EL (cell line): Measurements from ENCODE around the gene CHAF1B.
A peak's percentile ranks its signal among the peaks of the same experiment; 100 is the strongest.

Experiments
- DNase-seq: peaks from one replicate; pipeline ENCODE4 v3.0.0-alpha.2; 2016

CHAF1B gene

DNA sequence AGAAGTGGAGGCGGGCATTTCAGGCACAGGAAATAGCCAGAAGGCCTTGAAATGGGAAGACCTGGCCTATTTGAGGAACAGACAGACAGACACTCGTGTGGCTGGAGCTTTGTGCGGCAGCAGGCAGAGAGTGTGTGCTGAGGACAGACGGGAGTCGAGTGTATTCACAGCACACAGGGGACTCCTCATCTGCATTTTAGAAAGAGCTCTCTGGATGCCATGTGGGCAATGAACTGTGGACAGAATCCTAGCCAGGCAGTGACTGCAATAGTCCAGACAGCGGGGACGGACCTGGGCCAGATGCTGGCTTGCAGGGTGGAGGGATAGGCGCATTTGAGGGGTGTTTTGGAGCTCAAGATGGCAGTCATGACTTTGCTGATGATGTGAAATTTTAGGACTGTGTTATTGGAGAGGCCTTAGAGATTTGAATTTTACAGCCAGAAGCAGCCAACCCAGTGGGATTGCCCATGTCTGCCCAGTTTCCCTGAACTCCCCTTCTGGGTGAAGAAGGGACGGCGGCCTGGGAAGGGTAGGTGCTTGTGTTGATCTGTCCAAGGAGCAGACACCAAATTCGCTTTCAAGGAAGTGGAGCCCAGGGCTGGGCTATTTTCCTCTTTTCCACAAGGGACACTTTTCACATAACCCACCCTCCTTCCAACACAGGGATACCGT is 43.7 kb downstream of the CHAF1B start:
- DNase-seq = no peak

DNA sequence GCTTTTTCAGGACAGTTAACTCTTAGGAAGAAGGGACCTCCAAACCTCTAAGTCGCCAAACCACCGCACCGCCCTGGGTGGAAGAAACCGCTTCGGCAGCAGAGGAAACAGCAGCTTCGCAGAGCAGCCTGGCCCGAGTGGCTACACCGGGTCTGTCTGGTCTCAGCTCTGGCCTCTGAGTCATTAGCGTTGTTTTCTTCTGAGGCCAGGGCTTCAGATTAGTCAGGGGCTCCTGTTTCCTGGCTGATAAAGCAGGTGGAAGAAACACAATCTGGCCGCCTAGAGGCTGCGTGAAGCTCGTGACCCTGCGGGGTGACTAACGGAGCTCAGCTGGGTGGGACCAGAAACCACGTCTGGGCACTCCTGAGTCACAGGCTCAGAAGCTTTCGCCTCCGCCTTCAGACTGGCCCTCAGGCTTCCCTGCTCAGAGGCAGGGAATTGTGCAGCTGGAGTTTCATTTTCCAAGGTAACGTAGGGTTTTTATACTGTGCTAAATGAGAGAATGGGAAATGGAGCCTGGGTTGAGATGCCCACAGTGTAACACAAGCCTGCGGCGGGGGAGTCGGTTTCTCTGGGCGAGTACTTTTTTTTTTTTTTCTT is 44.9 kb downstream of the CHAF1B start:
- DNase-seq = peak; percentile 100

DNA sequence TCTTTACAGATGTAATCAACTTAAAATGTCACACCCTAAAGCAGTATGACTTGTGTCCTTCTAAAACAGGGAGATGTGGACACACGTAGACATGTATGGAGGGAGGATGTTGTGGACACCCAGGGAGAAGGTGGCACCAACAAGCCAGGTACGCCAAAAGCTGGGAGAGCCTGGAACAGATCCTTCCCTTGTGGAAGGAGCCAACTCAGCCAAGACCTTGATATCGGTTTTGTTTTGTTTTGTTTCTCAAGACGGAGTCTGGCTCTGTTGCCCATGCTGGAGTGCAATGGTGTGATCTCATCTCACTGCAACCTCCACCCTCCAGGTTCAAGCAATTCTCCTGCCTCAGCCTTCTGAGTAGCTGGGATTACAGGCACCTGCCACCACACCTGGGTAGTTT is 45.6 kb downstream of the CHAF1B start:
- DNase-seq = no peak

DNA sequence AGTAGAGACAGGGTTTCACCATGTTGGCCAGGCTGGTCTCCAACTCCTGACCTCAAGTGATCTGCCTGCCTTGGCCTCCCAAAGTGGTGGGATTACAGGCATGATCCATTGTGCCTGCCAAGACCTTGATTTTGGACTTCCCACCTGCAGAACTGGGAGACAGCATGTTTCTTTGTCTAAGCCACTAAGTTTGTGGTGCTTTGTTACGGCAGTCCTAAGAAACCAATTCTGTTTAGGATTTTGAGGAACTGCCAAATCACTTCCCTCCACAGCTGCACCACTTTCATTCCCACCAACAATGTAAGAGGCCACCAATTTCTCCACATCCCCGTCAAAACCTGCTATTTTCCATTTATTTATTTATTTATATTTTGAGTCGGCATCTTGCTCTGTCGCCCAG is 46.1 kb downstream of the CHAF1B start:
- DNase-seq = no peak

DNA sequence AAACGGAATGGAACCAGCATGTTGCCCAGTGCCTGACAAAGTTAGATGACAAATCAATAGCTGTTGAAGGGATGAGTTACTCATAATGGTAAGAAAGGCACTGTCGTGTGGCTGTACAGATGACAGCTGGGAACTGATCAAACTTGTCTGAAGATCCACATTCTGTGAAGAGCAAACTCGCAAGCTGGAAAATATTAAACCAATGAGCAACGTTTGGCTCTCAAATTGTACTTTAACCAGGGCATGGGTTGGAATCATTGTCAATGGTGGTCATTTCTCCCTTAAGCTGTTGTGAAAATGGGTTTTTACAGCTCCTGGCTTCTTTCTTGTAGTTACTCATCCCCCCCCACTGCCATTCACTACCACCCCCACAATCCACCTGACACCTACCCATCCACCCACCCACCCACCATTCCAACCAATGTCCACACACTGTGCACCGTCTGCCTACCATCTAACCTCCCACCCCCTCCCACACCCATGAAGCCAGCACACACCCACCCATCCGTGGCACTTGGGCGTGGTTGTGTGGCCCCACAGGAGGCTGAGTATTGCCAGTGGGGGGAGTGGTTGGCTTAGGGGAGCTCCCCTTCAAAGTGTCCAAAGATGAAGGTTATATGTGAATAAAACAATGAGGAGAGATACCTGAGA is 48.0 kb downstream of the CHAF1B start:
- no peak for DNase-seq

DNA sequence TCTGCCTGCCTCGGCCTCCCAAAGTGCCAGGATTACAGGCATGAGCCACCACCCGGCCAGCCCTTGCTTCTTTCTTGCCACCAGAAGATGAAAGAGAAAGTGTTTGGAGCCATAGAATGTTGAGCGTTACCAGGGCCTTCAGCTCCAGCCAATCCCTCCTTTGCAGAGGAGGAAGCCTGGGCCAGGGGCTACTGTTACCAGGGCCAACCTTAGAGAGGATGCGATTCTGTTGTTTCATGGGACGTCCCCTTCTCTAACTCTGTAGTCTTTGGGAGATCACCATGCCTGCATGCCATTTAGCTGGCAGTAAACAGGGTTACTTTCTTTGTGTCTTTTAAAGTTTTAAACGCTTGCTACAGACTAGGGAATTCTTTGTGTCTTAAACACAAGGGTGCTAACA is 49.0 kb downstream of the CHAF1B start:
- no peak for DNase-seq

DNA sequence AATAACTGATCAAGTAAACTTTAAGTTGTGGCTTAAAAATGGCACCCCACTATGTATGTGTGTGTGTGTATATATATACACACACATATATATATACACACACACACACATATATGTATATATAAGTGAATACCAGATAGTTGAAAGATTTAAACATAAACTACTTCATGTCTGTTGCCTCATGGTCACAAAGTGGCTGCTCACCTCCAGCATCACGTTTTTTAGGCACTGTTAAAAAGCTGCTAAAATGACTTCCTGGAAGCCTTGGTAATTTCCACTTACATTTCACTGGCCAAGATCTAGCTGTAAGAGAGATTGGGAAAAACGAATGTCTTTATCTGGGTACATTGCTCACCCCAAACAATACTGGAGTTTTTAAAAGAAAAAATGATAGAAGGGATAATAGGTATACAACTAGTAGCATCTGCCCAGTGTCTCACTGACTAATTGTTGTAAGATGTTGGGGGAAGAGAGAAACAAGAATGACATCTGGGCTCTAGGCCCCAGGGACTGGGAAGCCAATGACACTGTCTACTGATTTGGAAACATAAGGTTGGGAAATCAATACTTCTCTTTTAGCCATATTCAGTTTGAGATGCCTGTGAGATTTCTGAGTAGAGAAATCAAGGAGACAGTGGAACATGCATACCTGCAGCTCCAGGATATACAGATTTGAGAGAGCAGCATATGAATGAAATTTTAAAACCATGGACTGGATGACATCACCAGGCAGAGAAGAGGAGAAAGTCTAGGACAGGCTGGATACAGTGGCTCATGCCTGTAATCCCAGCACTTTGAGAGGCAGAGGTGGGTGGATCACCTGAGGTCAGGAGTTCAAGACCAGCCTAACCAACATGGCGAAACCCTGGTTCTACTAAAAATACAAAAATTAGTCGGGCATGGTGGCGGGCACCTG is 51.9 kb downstream of the CHAF1B start:
- DNase-seq = no peak

DNA sequence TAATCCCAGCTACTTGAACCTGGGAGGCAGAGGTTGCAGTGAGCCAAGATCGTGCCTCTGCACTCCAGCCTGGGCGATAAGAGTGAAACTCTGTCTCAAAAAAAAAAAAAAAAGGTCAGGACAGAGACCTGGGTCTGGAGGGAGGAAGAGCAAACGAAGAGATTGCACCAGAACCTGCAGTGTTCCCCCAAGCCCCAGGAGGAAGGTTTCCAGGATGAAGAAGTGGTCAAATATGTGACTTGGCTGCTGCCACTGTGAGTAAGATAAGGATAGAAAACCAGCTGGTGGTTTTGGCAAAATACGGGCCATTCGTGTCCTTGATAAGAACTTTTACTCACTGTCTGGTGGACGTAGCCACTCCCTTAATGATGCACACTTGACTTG is 52.5 kb downstream of the CHAF1B start:
- peak; percentile 83 for DNase-seq

DNA sequence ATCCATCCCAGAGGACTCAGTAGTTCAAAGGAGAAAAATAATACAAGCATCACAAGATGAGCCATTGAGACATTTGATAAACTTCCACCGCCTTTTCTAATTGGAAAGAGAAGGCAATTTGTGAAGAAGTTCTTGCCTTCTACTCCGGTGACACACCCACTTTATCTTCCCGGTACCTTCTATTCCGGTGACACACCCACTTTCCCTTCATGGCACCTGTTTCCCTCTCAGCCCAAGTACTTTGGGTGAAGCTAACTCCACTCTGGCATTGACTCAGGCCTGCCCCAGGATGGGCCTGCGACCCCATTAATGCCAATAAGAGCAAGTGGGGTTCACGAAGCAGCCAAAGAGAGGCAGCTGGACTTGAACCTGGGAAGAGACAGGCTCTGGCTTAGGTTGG is 56.5 kb downstream of the CHAF1B start:
- no peak for DNase-seq

DNA sequence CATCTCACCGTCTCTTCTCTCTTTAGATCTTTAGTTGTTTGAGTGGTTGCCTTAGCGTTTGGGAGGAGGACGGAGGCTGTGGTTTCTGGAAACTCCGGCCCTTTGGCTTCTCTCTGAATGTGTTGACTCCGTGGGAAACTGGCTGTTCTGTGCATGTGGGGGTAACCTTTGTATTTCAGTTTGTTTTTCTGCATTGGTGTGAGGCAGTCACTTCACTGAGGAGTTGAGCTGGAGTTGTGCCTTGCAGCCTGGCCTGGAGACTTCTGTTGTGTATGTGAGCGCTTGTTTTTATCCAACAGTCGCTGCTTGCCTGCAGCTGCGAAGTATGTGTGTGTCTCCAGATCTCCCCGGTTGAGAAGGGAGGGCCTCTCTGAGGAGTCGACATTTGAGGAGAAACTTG is 61.1 kb downstream of the CHAF1B start:
- DNase-seq = no peak

DNA sequence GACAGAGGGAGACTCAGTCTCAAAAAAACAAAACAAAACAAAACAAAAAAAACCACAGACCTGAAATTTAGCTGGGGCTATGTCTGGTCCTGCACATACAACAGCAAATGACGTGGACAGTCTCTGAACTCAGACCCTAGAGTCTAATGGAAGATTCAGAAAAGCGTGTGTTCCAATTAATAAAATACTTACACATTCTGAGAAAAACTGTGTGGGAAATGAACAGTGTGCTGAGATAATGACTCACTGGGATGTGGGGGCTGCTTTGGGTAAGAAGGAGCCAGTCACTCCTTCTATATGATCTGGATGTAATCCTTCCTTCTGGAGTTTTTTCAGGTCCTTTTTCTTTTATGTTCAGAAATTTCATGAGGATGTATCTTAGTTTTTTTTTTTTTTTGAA is 65.3 kb downstream of the CHAF1B start:
- DNase-seq = peak; percentile 25

DNA sequence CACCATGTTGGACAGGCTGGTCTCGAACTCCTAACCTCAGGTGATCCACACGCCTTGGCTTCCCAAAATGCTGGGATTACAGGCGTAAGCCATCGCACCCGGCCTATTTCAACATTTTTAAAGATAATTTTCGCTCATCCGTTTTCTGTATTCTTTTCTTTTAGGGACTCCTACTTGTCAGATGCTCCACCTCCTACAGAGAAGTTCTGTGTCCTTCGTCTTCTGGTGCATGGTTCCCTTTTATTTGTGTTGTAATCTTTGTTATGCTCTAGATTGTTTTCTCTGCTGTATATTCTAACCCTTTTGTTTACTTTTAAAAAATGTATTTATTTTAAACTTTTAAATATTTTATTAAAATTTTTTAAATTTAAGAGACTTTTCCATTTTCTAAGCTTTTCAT is 66.3 kb downstream of the CHAF1B start:
- no peak for DNase-seq

DNA sequence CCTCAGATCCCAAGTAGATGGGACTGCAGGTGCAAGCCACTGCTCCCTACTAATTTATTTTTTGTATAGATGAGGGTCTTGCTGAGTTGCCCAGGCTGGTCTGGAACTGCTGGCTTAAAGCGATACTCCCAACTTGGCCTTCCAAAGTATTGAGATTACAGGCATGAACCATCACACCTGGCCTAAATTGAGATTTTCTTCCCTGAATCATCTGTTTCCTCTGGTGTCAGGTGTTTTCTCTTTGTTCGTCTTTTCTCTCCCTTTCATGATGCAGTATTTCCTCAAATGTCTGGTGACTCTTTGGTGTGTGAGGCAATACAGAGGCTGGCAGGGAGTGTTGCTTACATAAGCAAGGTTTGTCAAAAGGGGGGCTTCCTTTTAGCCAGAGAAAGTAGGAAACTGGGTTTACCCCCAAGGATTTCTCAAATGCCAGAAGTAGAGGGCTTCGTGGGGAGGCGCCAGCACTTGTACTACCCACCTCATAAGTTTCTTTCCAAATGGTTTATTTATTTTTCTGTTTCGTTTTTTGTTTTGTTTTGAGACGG is 67.2 kb downstream of the CHAF1B start:
- no peak for DNase-seq

DNA sequence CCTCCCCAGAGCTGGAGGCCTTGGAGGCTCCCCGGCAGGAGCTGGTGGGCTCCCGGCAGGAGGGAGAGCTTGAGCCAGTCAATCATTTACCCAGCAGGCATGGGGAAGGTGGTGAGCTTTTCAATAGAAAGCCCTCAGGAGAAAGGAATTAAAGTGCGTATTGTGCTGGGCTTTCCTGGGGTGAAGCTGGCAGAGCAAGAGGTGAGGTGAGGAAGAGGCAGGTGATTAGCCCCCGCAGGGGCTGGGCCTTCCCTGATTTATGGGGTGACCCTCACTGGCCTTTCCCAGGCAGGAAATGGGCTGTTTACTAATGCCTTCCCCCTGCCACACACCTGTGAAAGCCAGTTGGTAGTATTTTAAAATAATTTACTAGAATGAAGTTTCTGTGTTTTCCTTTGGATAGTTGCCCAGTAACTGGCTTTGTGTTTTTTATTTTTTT is 68.9 kb downstream of the CHAF1B start:
- DNase-seq = no peak

DNA sequence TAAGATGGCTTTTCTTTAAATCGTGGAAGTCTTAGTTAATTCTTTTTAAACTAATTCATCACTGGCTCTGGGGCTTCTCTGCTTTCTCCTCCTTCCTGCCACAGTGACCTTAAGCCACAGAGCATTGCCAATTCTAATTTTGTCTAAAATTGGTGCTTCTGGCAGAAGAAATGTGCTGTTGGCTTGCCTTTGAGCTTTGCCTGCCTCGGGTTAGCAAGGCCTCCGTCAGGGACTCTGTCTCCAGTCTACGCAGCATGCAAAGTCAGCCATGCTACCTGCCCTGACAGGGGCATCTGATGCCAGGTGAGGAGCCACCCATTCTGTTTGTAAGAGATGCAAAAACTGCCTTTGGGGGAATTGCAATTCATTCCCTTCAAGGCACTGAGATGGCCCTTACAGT is 69.5 kb downstream of the CHAF1B start:
- DNase-seq = no peak

DNA sequence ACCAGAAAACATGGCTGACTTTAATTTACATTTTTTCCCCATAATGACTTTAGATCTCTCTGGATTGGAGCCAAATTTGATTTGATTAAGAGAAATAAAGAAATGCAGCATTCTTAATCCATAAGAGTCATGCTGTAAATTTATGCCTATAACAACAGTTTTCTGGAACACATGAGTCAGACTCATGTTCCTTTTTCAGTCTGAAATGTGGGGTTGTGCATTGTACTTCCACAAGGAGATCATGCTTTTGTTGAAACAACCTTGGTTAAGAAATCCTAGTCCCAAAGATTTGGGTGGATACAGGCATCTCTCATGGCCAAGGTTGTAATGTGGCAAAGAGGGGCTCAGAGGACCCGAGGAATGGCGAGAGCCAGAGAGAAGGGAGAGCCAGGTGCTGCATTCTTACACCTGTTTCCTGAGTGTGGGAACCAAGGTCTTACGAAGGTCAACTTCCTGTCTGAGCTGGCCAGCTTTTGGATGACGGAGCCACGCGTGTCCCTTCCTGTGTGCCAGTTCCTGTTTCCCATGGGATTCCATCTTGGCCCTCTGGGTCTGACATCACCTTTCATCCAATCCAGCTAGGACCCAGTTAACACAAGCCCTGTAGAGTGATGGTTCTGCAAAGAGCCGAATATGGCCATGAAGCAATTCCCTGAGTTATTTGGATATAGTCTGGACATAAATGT is 71.7 kb downstream of the CHAF1B start:
- DNase-seq = no peak

DNA sequence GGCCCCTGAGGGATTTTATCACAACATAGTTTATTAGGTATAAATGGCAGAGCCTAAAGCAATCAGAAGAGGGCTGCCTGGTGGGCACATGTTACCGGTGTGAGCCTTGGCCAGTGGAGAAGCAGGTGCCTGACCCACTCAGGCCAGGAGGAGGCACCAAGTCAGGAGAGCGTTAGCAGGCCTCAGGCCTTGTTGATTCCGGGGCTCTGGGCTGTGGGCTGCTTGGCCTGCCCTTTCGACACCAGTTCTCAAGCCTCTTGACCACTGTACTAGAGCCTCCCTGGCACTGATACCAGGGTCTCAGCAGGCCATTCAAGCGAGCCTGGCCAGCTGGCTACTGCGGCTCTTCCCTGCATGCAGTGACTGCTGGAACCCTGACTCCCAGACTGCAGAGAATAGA is 73.9 kb downstream of the CHAF1B start:
- no peak for DNase-seq

DNA sequence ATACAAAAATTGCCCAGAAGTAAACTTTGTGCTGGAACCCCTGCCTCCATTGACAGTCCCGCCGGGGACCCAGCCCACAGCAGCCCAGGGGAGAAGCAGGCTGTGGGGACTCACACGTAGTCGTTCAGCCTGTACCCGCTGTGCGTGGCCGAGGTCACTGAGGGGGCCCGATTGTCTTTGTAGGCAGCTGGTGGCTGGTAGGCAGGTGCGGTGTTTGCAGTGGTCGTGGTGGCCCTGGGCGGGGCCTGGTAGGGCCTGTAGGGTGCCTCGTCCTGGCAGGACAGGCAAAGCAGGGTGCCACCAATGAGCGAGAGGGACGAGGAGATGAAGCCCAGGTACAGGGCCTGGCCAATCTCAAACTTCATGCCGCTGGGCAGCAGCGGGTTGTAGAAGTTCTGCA is 75.7 kb downstream of the CHAF1B start:
- DNase-seq = no peak

DNA sequence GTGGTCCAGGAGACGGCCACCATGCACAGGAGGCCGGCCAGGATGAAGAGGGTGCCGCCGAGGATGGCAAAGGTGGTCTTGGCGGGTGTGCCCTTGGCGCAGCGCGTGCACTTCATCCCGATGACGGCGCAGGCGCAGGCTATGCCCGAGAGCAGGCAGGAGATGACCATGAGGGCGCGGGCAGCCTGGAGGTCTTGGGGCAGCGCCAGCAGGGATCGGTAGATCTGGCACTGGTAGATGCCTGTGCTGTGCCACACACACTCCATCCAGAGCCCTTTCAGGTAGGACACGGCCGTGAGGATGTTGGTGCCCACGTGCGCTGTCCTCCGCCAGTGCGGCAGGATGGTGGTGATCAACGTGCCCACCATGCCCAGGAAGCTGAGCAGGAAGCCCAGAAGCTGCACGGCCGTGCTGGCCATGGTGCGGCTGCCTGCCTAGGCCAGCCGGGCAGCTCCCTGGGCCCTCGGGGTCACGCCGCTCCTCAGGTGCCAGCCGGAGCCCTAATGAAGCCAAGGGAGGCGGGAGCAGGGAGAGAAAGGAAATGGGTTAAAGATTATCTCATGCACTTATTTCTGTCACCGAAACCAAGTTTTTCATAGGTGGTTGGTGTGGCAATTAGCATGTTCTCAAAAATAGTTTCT is 76.2 kb downstream of the CHAF1B start:
- no peak for DNase-seq

DNA sequence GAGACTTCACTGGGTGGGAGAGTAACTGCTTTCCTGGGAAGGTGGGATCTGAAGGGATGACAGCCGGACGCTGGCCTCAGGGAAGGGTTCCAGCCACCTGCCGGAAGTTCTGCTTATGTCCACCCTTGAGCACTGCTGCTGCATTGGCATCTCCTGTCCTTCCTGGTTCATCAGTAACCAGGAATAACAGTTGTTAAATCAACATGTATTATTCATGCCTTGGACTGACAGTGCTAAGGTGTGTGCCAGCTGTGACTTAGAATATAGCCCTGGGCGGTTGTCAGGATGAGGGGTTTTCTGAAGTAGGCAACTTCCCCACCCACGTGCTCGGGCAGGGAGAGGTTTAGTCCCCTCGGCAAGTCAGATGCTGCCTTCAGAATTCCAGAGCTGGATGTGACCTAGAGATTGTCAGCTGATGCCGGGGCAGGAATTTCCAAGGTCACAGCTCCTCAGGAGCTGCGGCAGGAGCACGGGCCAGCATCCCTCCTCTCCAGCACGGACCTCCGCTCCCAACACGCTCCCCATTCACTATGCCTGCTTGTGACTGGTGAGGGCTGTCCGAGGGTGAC is 76.8 kb downstream of the CHAF1B start:
- no peak for DNase-seq

DNA sequence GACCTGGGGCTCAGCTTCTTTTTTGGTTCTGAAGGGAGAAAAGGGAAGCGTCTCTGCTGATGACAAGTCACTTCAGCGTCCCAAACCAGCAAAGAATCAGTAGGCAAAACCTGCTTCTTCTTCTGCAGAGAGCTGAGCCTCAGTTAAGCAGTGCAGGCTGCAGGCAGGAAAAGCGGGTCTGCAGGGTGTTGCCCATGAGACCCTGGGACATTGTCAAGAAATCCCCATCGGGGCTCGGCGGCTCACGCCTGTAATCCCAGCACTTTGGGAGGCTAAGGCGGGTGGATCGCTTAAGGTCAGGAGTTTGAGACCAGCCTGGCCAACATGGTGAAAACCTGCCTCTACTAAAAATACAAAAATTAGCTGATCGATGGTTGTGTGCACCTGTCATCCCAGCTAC is 78.0 kb downstream of the CHAF1B start:
- no peak for DNase-seq

DNA sequence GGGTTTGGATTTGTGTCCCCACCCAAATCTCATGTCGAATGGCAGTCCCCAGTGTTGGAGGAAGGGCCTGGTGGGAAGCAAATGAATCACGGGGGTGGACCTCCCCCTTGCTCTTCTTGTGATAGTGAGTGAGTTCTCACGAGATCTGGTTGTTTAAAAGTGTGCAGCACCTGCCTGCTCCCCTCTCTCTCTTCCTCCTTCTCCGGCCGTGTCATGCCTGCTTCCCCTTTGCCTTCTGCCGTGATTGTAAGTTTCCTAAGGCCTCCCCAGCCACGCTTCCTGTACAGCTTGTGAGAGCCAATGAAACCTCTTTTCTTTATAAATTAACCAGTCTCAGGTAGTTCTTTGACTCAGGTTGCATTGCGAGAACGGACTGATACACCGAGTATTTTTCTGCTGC is 78.8 kb downstream of the CHAF1B start:
- no peak for DNase-seq
